ENCODE results near the gene LRRC32. TPM values are rescaled to one million over a fixed set of nuclear protein-coding genes. Genes with fewer than 3 reads are reported as not detected.

Gene LRRC32
- total RNA-seq, 2 experiments from 2014 or later, result 23.2 to 24.5 TPM

DNA sequence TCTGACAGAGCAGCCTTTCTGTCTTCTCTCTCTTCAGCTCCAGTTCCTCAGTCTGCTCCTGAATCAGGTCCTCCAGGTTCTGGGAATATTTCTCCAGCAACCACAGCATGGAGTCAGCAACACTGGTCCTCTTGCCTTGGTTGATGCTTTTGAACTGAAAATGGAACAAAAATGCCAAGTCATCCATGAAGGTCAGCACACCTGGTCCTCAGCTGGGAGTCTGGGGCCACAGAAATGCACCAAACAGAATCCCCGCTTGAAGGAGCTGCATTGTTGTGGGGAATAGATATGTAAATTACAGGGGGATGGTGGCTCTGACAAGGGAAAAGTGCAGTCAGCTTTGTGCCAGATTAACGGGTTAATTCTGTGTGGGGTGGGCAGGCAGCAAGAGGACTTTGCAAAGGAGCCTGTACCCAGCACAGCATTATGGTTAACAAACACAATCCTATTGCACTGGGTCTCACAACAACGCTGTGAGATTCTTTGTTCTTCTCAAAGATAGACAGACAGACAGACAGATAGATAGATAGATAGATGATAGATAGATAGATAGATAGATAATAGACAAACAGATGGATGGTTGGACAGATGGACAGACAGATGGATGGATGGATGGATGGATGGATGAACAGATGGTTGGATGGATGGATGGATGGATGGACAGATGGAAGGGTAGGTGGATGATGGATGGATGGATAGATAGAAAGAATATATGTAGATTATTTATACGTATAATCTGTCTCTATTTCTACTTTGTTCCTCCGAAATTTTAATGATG lies 33.8 kb upstream of the LRRC32 start:
- DNase-seq, result no peak
- Mint-ChIP-seq H3K36me3 (ENCODE audit: low read depth) (no peaks in the 10 kb centered on the region), H3K9me3 (peaks cover 5% of the 10 kb centered on the region), H3K27ac (no peak overlapping the region), H3K4me3 (no peak overlapping the region), H3K4me1 (ENCODE audit: low read depth) (peaks cover 9% of the 10 kb centered on the region), H3K27me3 (peaks cover 9% of the 10 kb centered on the region)
- no peak for ATAC-seq
- ChIA-PET CTCF (interaction anchor here (1.3 kb wide), 1 partner anchor 11 kb away, joined by 4 read pairs; no protein-coding TSS in a partner anchor), POLR2A (no interaction called here)
- TF ChIP-seq, protein P1, sequence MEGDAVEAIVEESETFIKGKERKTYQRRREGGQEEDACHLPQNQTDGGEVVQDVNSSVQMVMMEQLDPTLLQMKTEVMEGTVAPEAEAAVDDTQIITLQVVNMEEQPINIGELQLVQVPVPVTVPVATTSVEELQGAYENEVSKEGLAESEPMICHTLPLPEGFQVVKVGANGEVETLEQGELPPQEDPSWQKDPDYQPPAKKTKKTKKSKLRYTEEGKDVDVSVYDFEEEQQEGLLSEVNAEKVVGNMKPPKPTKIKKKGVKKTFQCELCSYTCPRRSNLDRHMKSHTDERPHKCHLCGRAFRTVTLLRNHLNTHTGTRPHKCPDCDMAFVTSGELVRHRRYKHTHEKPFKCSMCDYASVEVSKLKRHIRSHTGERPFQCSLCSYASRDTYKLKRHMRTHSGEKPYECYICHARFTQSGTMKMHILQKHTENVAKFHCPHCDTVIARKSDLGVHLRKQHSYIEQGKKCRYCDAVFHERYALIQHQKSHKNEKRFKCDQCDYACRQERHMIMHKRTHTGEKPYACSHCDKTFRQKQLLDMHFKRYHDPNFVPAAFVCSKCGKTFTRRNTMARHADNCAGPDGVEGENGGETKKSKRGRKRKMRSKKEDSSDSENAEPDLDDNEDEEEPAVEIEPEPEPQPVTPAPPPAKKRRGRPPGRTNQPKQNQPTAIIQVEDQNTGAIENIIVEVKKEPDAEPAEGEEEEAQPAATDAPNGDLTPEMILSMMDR (IDR thresholded peaks at IDR 0.05), result no peak
- intact Hi-C loops (cut with micrococcal nuclease), result no loop called here

DNA sequence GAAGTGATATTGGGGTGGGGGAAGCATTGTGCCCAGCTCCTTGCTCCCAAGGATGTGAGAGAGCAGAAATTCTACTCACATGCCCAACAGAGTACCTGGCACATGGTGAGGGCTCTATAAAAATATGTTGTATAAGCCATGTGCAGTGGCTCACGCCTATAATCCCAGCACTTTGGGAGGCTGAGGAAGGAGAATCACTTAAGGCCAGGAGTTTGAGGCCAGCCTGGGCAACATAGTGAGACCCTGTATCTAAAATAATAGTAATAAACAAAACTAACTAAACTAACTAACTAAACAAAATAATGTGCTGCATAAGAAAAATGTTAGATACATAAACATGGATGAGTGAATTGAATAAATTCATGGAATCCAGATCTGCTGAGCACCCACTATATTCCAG lies 33.2 kb upstream of the LRRC32 start:
- ChIA-PET CTCF (interaction anchor here (1.3 to 1.5 kb wide), 2 partner anchors 12 to 18 kb away, joined by 4 to 7 read pairs; no protein-coding TSS in a partner anchor), POLR2A (no interaction called here)
- H3K27ac Mint-ChIP-seq, result no peak overlapping the region
- H3K36me3 Mint-ChIP-seq (ENCODE audit: low read depth), result no peaks in the 10 kb centered on the region
- TF ChIP-seq, protein P1 (IDR thresholded peaks at IDR 0.05), result no peak
- DNase-seq (no peak), ATAC-seq (no peak)
- intact Hi-C loops (cut with micrococcal nuclease), result no loop called here
- no peak overlapping the region for H3K4me3 Mint-ChIP-seq
- H3K9me3 Mint-ChIP-seq, result peaks cover 5% of the 10 kb centered on the region
- H3K4me1 Mint-ChIP-seq (ENCODE audit: low read depth), result peaks cover 9% of the 10 kb centered on the region
- H3K27me3 Mint-ChIP-seq, result peaks cover 9% of the 10 kb centered on the region

DNA sequence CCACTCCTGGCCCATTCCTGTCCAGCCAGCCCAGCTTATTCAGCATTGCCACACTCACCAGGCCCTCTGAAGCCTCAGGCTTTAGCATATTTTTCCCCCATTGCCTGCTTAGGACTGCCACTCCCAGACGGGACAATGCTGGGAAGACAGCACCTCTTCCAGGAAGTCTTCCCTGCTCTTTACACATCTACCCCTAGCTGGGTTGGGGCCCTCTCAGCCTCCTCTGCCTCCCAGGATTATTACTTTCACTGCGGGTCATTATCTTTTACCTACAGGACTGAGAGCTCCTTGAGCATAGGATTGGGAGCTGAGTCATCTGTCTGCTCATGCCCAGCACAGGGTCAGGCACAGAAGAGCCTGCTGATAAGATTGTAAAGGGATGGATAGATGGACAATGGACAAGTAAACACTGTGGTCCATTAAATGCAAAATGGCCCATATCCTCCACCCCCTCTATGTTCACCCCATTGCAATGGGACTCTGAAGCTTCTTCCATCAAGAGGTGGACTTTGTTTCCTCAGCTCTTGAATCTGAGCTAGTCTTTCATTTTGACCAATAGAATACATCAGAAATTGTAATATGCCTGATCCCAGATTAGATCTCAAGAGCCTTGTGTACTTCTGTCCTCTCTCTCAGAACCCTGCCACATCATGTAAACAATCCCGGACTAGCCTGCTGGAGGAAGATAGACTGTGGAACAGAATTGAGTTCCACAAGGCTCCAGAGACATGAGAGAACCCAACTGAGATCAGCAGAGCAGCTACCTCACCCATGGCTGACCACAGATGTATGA lies 32.0 kb upstream of the LRRC32 start:
- ChIA-PET POLR2A (interaction anchor here (0.7 kb wide), 1 partner anchor 827 kb away, joined by 3 read pairs; no protein-coding TSS in a partner anchor), CTCF (interaction anchor here (1.5 kb wide), 1 partner anchor 19 kb away, joined by 7 read pairs; no protein-coding TSS in a partner anchor)
- TF ChIP-seq, protein P1 (IDR thresholded peaks at IDR 0.05), result no peak
- no peak for ATAC-seq
- no peak overlapping the region for H3K27ac Mint-ChIP-seq
- peaks cover 5% of the 10 kb centered on the region for H3K9me3 Mint-ChIP-seq
- no peak overlapping the region for H3K4me3 Mint-ChIP-seq
- intact Hi-C loops (cut with micrococcal nuclease), result no loop called here
- H3K4me1 Mint-ChIP-seq (ENCODE audit: low read depth), result peaks cover 9% of the 10 kb centered on the region
- H3K36me3 Mint-ChIP-seq (ENCODE audit: low read depth), result no peaks in the 10 kb centered on the region
- peaks cover 7% of the 10 kb centered on the region for H3K27me3 Mint-ChIP-seq
- DNase-seq, result no peak

DNA sequence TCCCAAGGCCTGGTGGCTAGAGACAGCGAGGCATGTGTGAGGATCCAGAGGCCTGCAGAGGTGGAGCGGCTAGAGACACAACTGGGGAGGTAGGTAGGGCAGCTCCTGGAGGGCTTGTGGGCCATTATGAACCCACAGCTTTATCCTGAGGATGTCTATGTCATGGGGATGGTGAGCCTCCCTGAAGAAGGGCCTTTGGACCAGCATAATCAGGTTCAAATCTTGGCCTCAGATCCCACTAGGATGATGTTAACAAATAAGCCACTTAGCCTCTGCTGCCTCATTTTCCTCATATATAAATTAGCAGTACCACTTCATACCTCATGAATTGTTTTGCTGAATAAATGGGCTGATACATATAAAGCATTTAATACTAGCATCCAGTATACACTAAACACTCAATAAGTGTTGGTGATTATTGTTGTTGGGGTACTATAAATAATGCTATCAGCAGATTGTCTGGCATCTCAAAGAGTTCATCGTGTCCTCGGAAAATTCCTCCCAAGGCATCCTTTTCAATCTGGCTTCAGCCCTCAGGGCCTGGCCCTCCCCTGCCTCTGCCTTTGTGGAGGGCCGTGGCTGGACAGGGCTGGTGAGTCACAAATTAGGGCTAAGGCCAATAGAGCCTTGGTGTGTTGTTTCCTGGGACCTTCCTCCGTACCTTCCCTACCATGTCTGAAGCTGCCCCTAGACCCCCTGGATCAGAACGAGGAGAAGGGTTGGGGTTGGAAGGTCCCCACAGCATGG lies 30.9 kb upstream of the LRRC32 start:
- Mint-ChIP-seq H3K4me3 (no peak overlapping the region), H3K9me3 (peaks cover 5% of the 10 kb centered on the region), H3K4me1 (ENCODE audit: low read depth) (peaks cover 9% of the 10 kb centered on the region), H3K27me3 (peaks cover 7% of the 10 kb centered on the region), H3K27ac (no peak overlapping the region), H3K36me3 (ENCODE audit: low read depth) (no peaks in the 10 kb centered on the region)
- ChIA-PET POLR2A (no interaction called here), CTCF (no interaction called here)
- intact Hi-C loops (cut with micrococcal nuclease), result no loop called here
- ATAC-seq (no peak), DNase-seq (no peak)
- TF ChIP-seq, protein P1 (IDR thresholded peaks at IDR 0.05), result no peak

Data from activated CD8-positive, alpha-beta T cell treated with anti-CD3 and anti-CD28 coated beads for 36 hours (primary cell).